Measurements from ENCODE around the gene COL28A1. TPM values are rescaled to one million over a fixed set of nuclear protein-coding genes. Genes with fewer than 3 reads are reported as not detected.

Gene COL28A1
- total RNA-seq, result not detected in 2 replicates

GRCh38 chr7:7535691-7536090 lies at the start of gene COL28A1:
Gene COL28A1, minus strand, starts transcription at chr7:7535873. Its CDS starts 2,998 bp downstream, at chr7:7532875.

GRCh38 chr7:7566651-7567611 lies 31.3 kb upstream of the COL28A1 start, which contains the start of gene MIOS:
Gene MIOS, plus strand, starts transcription at chr7:7566884. Its CDS starts 5,592 bp downstream, at chr7:7572476.

Other genes with a start within 250 kb of the COL28A1 start
- gene MIOS, start 31.0 kb upstream of the COL28A1 start, total RNA-seq, result 24.0 and 26.5 TPM in 2 replicates
- gene UMAD1, start 104.9 kb upstream of the COL28A1 start, total RNA-seq, result 3.9 and 5.2 TPM in 2 replicates
- gene RPA3, start 182.7 kb upstream of the COL28A1 start, total RNA-seq, result 13.5 and 13.7 TPM in 2 replicates